HG03097 (cell line): Measurements from ENCODE around the gene ARG2.

Experiments used
- ATAC-seq: cut with Tn5 transposase; IDR thresholded peaks from one replicate; pipeline ENCODE4 v1.9.1; 2021; ENCODE audit not compliant: unreplicated experiment, low FRiP score

The ARG2 gene

DNA sequence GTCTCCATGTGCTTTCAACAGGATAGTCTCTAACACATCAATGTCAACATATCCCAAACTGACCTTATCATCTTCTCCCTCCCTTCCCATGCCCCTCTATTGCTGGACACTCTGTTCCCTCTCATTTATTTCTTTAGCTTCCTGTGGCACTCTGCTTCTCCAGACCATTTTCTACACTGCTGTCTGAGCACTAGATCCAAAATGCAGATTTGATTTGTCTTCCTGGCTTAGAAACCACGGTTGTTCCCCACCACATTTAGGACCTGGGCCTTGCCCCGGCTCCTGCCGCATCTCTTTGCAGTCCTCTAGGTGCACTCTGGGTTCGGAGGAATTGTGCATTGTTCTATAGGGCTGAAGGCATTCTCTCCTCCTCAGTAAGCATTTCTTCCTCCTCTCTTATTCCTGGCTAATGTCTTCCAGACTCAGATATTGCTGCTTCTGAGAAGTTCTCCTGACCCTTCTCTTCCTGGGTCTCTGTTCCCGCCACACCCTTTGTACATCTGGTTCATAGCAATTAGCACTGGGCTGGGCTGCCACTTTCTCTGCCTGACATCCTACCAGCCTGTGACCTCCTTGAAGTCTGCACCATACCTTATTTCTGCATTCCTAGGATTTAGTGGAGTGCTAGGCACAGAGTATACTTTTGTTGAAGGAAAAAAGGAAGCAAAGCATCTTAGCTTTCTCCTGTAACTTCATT, 13.9 kb downstream of the ARG2 start:
- ATAC-seq = no peak

GRCh38 chr14:67636361-67636919, 16.7 kb downstream of the ARG2 start:
- ATAC-seq = no peak

DNA sequence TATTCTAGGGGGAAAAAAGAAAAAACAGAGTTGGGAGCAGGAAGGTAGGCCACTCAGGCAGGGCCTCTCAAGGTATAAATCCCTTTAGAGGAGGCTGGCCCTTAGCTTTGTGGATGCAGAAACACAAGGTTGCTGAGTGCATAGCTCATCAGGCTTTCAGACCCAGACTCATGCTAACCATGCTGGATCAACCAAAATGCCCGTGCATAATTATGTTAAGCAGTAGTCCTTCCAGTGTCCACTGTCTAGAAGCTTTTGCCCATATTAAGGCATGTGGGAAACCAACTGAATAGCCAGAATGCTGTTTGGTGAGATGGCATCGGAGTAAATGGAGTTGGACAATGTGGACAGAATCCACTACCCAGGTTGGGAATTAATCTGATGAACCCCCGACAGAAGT, 18.9 kb downstream of the ARG2 start:
- no peak for ATAC-seq

GRCh38 chr14:67641480-67641879, 21.8 kb downstream of the ARG2 start:
- no peak for ATAC-seq

- ATAC-seq = no peak
Observed at GRCh38 chr14:67641902-67642749, 22.4 kb downstream of the ARG2 start.

DNA sequence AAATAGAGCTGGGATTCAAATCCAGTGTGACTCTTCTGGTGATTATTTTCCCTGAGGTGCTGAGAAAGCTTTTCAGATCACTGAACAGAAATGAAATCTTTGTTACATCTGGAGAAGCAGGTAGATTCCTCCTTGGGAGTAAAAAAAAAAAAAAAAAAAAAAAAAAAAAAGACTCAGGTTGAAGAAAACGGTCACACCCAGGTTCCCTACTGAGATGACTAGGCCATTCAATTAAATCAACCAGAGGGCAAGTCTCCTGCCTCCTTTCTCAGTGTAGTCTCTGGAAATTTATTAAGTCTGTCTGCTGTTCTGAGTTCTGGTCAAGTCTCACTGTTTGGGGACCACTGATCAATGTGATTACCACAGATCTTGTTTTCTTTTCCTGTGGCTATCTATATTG, 24.0 kb downstream of the ARG2 start:
- ATAC-seq = no peak

DNA sequence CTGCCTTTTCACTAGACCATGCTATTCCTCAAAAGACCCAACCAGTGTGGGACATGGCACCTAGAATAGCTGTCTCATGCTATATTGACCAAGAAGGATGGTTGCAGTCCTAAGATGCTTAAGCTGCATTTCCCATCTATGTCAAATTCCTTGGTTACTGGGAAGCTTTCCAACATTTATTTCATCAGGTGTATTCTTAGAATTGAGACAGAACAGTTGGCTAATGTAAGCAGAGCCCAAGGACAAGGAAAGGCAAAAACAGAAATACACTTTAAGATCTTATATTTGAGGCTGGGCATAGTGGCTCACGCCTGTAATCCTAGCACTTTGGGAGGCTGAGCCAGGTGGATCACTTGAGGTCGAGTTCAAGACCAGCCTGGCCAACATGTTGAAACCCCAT, 24.7 kb downstream of the ARG2 start:
- ATAC-seq = no peak

- ATAC-seq = no peak
Observed at GRCh38 chr14:67645414-67645813, 25.7 kb downstream of the ARG2 start.

DNA sequence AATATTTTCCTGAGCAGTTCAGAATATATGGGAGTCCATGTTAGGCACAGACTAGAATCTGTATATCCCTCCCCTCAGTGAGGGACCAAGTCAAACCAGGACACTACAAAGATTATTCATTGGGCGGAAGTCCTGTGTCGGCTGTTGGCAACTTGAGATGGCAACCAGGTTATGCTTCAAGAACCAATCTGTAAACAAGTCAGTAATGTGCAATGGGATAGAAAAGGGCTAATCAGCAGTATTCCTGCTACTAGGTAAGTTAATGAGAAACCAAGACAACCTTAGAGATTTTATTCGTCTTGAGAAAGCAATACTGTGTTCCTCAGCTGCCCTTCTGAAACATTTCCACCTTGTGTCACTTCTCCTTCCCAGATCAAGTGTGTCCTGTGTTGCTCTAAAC, 26.4 kb downstream of the ARG2 start:
- no peak for ATAC-seq

DNA sequence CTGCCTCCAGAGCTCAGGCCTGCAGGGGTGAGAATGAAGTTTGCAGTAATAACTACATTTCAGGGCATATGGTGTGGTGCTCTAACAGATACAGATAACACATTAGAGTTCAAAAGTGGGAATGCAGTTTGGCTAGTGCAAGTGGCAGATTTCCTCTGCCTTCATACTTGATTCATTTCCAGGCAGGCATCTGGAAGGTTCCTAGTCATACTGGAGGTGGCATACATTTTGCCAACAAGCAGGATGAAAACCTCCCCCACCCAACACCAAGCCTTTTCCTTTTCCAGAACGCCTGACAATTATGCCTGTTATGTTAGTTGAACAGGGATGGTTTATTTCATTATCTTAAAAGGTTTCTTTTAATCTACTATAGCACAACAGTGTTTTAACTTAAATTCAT, 30.4 kb downstream of the ARG2 start:
- ATAC-seq = no peak

DNA sequence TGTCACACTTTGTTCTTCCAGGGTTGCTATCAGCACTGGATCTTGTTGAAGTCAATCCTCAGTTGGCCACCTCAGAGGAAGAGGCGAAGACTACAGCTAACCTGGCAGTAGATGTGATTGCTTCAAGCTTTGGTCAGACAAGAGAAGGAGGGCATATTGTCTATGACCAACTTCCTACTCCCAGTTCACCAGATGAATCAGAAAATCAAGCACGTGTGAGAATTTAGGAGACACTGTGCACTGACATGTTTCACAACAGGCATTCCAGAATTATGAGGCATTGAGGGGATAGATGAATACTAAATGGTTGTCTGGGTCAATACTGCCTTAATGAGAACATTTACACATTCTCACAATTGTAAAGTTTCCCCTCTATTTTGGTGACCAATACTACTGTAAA, 31.0 kb downstream of the ARG2 start:
- no peak for ATAC-seq

DNA sequence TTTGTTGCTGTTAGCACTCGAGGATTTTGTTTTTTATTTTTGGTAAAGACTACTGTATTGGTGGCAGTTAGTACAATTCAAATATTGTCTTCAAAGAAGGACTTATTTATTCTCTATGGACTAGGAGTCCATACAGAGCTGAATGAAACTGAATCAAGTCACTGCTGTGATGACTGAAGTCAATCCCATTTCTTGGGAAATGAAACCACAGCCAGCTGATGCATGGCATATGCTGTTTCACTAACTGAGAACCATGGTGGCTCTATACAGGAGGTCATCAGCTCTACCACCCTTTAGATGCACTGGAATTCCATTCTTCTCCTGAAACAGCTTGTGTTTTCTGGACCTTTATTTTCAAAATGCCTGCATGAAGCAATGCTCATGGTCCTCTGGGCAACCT, 32.5 kb downstream of the ARG2 start:
- no peak for ATAC-seq

DNA sequence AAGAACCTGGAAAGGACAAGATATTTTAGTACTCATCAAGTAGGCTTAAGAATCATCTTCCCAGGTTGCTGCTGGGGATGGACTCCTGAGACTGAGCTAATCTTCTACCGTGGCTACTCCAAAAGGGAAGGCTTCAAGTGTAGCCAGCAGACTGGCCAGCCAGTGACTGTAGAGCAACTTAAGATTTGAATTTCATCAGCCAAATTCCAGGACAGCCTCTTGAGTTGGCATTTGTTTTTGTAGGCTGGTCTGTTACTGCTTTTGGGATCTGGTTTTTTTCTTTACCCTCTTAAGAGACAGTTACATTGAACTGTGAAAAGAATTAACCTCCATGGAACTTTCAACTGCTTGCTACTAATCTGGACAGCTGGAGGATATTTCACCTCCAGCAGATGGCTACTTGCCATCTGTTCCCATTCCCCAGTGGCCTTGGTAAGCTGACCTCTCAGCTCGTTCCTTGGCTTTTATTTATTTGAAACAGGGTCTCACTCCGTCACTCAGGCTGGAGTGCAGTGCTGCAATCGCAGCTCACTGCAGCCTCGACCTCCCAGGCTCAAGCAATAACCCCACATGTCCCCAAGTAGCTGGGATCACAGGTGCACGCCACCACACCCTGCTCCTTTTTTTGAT, 34.0 kb downstream of the ARG2 start:
- ATAC-seq = no peak

GRCh38 chr14:67663633-67664032, 43.9 kb downstream of the ARG2 start:
- ATAC-seq = no peak

DNA sequence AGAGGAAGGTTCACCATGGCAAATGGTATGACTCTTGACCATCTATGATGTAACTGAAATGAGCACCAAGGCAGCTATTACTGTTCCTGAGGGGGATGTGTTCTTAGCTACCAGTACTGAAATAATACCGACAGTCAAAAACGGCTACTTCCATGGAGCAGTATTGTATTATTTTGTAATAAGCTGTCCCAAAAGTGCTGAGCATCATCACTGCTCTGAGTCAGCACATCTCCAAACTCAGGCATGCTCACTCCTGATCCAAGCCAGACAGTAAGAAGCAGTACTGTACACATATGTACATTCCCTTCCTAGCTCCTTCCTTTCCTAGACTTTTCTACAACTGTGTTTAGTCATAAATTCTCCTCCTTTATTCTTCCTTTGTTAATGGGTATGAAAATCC, 46.1 kb downstream of the ARG2 start:
- no peak for ATAC-seq

DNA sequence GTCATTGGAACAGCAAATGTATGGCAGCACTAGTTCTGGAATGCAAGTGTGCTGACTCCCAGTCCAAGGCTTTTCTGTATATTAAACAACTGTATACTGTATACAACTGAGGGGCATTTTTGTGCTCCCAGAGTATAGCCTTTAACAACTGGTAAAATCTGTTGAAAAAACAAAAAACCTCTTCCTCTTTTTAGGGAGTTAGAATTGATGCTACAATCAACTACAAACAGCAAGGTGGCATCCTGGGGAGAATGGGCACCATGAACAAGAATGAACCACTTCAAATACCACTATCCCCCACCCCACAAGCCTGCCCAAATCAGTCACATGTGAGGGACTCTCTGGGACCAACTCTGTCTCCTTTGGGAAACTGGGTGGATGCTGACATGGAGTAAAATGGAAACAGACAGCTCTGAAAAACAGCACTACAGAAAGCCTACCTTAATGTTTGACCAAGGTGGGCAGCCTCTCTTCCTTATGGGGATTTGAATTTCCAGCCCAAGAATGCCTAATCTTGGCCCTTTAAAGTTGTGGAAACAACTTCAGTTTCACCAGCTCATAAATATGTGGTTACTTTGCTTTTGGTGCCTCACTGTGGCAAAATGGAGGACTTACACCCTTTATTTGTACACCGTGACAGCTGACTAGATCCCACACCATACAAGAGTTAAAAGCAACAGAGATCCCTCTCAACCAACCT, 47.2 kb downstream of the ARG2 start:
- no peak for ATAC-seq

- ATAC-seq = no peak
Observed at GRCh38 chr14:67668559-67668958, 48.8 kb downstream of the ARG2 start.

DNA sequence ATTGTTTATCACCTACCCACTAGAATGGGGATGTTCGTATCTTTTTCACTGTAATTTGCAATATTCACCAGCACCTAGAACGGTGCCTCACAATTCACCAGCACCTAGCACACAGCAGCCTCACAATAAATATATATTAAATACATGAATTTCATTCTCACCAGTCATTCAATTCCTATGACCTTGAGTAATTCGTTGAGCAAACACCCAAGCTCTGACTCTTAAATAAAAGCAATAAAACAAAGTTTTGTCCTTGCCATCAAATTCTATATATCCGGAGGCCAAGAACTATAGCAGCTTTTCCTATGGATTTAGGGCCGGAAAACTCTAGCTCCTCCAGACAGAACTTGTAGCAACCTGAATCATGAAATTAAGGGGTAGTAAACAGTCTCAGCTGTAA, 53.7 kb downstream of the ARG2 start:
- no peak for ATAC-seq

- peak; percentile 43 for ATAC-seq
Observed at GRCh38 chr14:67674139-67674479, 54.4 kb downstream of the ARG2 start.

- ATAC-seq = peak; percentile 73
Observed at GRCh38 chr14:67674480-67675218, 54.9 kb downstream of the ARG2 start, which contains the start of gene VTI1B. TSS of gene VTI1B (minus strand) at chr14:67674632. CDS start at chr14:67674489, 143 bp downstream.
